ENCODE data around the gene ACOX1.
A peak's percentile ranks its signal among the peaks of the same experiment; 100 is the strongest.

ACOX1 gene

DNA sequence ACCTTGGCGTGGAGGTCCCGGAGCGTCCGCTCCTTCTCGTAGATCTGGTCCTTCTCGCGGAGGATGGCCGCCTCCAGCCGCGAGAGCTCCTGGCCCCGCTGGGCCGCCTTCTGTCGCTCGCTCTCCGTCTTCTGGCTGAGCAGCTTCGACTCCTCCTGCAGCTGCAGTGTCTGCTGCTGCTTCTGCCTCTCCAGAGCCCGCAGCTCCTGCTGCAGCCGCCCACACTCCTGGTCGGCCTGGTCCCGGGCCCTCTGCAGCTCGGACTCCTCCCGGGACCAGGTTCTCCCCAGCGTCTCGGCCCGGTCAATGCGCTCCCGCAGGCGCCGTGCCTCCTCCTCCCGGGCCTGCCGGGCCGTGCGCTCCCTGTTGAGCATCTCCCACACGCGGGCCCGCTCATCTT lies 29.2 kb upstream of the ACOX1 start:
- DNase-seq, result no peak

DNA sequence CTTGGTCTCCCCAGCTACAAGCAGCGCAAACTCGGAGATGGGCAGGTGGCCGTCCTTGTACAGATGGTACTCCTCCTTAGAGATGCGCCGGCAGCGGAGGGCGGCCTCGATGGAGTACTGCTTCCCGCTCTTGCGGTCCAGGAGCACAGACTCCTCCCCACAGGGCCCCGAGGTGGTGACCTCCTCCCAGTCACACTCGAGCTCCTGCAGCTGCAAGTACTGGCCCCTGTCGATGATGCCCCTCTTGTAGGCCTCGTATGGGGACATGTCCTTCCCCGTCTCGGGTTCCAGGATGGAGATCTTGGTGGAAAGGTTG lies 28.8 kb upstream of the ACOX1 start:
- DNase-seq, result no peak

DNA sequence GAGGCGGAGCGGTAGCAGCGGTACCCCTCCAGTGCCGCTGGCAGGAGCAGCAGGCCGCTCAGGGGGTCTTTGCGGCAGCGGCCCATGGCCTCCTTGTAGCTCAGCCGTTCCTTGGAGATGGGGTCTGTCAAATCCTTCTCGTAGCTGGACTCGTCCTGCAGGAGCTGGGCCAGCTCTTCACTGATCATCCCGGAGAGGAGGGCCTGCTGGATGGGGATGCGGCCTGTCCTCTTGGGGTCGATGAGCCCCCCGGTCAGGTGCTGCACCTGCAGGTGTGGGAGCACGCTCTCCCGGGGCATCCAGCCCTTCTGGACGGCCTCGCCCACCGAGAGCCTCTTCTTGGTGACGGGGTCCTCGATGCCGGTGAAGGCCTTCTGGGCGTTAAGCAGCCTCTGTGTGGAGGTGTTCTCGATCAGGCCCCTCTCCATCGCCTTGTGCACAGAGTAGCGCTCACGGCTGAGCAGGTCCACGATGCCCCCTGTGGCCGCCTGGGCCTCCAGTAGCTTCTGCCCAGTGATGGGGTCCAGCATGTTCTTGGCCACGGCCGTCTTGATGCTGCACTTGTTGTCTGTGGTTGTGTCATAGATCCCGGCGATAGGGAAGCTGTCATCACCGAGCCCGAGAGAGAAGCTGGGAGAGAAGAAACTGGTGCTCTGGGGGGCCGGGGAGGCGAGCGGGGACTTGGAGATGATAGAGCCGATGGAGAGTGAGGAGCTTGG lies 28.3 kb upstream of the ACOX1 start:
- DNase-seq, result no peak

DNA sequence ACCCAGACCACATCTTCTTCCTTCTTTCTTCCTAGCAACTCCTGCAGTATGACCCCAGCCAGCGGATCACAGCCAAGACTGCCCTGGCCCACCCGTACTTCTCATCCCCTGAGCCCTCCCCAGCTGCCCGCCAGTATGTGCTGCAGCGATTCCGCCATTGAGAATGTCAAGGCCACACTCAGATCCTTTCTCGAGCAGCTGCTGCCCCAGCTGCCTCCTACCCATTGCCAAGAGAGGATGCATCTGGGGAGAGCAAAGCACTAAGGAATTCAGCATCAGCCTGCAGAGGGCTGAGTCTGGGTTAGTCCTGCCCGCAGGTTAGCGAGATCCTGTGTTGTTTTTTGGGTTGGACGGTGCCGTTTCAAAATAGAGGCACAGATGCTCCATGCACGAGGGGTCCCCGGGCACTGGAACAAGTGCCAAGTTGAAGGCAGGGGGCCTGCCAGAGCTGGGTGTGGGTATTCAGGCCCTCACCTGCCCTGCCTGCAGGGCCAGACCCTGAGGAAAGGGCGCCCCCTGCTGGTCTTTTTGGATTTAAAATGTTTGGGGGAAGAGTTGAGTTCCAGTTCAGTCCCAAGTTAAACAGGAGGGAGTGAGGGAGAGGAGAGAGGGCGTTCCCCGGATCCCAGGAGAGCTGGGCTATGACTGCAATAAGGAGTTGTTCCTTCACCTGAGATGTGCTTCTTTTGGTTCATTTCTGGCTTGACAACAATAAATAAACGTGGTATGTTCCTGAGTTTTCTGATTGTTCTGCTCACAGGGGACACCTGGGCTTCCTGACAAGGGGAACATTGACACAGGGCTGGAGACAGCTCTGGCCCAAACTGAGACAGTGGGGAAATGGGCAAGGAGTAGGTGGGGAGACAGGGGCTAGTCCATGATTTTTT lies 26.5 kb upstream of the ACOX1 start:
- peak; percentile 68 for DNase-seq

DNA sequence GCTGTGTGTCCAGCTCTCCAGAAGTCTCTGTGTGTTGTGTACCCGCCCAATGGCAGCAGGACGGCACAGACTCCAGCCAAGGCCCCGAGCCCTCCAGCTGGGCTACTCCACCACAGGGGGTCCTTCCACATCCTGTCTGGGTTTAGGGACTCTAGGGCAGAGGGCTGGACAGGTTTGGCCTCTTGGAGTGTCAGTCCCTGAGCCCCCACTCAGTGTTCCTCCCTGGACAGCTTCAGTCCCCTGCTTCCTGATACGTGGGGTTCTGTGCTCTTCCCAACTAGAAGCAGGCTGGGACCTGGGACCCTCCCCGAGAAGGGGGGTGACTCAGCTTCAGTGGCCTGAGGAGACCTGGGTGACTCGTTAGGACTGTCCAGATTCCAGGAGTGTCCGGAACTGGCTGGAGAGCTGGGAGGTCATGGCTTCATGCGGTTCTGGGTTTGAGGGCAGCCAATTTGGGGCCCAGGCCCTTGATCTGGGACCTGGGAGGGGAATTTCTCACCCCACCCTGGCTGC lies 25.8 kb upstream of the ACOX1 start:
- peak; percentile 29 for DNase-seq

DNA sequence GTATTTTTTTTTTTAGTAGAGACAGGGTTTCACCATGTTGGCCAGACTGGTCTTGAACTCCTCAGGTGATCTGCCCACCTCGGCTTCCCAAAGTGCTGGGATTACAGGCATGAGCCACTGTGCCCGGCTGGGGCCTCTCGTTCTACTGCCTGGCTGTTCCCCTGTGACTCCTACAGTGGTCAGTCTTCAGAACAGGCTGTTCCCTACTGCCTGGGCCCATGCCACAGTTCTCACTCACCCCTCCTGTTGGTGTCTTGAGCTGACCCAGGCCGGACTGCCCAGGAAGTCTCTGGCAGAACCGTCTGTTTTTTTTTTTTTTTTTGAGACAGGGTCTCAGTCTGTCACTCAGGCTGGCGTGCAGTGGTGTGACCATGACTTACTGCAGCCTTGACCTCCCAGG lies 24.9 kb upstream of the ACOX1 start:
- no peak for DNase-seq

DNA sequence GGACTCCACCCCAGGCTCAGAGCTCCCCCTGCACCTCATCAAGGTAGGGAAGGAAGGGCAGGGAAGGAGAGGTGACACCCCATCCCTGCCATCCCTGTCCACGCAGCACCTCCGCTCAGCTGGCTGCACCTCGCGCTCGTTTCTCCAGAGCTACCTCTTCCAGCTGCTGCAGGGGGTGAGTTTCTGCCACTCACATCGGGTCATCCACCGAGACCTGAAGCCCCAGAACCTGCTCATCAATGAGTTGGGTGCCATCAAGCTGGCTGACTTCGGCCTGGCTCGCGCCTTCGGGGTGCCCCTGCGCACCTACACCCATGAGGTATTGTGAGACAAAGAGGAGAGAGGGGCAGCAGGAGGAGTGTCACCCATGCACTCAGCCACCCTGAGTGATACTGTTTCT lies 23.1 kb upstream of the ACOX1 start:
- no peak for DNase-seq

DNA sequence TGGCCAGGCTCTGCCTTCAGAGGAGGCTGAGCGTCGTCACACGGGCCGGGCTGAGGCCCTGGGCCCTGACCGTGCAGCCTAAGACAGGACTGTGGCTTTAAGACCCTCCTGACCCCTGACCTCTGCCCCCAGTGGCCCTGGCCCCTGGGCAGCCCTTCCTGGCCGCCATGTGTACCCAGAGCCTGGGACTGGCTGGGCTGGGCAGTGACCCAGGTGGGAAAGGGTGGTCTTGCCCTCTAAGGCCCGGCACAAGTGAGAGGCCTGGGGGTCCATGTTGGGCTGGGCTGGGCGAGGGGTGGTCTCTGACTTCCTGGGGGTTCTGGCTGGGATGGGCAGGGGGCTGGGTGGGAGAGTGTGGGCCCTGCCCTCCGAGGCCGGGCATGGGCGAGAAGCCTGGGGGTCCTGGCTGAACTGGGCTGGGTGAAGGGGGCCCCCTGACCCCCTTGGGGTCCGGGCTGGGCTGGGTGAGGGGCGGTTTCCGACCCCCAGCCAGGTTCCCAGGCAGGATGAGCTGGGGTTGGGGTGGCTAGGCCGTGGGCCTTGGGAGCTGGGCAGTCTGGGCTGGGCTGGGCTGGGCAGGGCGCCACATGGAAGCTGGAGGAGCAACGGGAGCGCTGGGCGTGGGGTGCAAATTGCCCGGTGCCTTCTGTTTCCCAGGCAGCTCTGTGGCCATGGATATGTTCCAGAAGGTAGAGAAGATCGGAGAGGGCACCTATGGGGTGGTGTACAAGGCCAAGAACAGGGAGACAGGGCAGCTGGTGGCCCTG lies 22.0 kb upstream of the ACOX1 start, which contains the start of gene CDK3:
Gene CDK3, plus strand, starts transcription at position 101 of the 767 bp plus-strand sequence. Its CDS starts 571 bp downstream, at position 672.
- DNase-seq, result no peak

DNA sequence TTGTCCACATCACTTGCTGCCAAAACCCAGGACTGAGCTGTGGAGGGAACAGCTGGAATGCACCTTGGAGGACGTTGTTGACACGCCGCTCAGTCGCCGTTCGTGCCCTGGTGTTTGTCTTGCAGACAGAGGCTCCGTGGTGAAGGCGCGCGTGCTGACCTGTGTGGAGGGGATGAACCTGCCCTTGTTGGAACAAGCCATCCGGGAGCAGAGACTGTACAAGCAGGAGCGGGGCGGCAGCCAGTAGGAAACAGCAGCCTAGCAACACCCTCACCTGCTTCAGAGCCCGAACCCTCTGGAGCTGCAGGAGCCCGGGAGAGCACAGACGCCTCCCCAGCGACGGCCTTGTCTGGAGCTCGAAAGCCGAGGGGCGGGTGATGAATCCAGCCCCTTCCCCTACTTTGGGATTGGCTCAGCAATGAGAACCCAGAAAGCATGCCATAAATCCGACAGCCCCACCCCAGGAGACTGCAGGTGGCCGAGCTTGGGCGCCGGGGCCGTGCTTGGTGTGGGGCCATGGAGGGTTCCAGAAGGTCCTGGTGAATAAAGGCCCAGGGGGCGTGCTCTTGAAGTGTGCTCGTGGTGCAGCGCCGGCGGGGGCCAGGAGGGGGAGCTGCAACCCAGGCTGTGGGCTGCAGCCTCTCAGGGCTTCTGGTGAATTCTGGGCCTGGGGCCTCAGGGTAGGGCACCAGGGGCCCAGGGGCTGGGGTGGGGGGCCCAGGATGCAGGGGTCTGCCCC lies 21.2 kb upstream of the ACOX1 start:
- no peak for DNase-seq

DNA sequence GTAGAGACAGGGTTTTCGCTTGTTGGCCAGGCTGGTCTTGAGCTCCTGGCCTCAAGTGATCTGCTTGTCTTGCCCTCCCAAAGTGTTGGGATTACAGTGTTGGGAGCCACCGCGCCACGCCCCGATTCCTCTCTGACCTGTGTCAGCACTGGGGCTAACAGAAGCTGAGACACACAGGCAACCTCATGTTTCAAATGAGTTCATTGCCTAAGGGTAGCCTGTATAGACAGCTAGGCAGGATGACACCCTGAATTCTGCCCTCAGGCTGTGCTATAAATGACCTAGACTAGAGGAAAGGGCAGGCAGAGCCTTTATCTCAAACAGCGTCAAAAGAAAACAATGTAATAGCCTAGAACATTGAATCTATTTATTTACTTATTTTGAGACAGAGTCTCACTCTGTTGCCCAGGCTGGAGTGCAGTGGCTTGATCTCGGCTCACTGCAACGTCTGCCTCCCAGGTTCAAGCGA lies 19.4 kb upstream of the ACOX1 start:
- no peak for DNase-seq

DNA sequence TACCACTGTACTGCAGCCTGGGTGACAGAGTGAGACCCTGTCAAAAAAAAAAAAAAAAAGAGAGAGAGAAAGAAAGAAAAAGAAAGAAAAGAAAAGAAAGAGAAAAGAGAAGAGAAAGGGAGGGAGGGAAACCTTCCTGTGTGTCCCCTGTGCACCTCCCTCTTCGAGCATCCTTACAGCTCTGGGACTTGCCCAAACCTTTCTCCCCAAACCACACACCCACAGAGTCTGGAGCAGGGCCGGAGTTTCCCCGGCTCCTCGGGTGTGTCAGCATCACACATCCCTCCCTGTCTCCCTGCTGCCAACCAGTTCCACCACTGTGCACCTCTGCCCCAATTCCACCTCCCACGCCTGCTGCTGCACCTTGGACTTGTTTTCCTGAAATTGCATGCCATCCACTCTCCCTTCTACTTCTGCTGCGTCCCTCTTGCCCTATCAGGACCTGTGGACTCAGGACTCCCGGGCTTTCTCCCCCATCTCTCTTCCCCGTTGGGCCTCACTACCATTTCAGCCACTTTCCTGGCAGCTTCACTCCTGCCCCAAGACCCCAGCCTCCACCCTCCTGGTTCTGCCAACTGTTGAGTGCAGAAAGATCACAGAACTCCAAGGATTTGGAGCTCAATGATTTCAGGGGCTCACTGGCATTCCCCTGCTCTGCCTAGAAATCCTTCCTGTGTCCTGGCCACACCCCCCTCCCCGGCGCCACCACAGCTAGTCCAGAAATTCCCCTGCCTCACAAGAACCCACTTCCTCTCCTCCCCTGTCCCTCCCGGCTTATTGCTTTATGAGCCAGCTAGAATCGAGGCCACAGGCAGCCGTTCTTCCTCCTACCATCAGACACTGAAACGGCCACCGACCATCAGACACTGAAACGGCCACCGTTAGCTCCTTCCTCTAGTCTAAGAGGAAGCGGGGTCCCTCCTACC lies 18.0 kb upstream of the ACOX1 start:
- DNase-seq, result peak; percentile 61

DNA sequence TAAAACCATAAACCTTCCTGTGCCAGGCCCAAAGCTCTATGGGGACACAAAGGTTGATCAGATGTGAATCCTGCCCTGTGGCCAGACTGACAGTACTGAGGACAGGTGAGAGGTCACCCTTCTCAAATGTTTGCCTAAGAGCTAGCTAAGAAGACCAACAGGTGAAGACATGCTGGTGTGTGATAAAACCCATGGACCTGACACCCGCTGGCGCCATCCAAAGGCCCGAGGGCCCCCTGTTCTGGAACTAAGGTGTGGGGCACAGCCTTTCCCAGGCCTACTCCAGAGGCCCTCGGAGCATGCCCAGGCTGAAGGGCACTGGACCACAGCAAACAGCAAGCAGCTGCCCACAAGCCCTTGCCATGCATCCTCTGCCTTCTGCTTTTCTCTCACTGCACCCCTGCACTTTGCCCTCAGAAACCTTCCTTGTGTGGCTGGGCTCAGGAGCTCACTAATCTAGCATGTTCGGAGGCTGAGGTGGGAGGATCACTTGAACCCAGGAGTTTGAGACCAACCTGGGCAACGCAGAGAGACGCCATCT lies 16.5 kb upstream of the ACOX1 start:
- no peak for DNase-seq

DNA sequence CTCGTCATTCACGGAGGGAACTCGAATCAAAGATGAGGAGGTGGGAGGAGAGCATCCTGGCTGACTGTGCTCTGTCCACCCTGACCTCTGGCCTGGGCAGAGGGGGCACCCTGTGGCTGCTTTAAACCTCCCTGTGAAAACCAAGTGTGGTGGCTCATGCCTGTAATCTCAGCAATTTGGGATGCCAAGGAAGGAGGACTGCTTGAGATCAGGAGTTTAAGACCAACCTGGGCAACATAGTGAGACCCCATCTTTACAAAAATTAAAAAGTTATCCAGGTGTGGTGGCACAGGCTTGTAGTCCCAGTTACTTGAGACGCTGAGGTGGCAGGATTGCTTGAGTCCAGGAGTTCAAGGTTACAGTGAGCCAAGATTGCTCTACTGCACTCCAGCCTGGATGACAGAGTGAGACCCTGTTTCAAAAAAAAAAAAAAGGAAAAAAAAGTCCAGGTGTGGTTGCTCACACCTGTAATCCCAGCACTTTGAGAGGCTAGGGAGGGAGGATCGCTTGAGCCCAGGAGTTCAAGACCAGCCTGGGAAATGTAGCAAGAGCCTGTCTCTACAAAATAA lies 15.9 kb upstream of the ACOX1 start:
- no peak for DNase-seq

DNA sequence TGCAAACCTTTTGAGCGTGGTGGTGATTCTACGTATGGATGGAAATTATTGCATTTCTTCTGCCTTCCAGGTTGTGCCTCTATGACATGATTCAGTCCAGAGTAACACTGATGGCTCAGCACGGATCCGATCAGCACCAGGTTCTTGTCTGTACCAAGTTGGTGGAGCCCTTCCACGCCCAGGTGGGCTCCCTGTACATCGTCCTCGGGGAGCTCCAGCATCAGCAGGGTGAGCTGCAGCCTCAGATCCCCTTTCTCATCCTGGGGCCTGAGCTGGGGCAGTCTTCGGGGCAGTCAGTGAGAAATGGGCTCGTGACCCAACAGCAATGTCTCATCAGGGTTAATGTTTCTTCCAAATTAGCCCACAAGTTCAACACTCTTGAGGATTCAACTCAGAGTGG lies 12.4 kb upstream of the ACOX1 start:
- DNase-seq, result no peak

DNA sequence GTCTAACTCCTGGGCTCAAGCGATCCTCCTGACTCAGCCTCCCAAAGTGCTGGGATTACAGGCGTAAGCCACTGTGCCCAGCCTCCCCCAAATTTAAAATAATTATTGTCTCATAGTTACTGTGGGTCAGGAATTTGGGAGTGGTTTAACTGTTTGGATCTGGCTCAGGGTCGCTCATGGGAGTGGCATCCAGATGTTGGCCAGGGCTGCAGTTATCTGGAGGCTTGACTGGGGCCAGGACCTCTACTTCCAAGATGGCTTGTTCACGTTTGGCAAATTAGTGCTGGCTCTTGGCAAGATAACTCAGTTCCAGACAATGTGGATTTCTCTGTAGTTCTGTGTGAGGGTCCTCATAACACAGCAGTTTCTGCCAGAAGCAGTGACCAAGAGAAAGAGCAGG lies 8.1 kb upstream of the ACOX1 start:
- no peak for DNase-seq

DNA sequence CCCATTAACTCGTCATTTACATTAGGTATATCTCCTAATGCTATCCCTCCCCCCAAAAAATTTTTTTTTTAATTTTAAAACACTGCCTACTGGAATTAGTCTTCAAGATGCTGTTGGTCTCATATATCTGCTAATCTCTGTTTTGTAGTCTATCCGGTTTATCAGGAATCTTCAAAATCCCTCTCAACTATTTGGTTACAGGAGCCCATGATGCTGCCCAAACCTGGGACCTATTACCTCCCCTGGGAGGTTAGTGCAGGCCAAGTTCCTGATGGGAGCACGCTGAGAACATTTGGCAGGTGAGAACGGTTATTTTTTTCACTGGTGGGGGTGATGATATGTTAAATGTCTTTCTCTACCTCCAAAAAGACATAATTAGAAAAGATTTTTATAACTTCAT lies 7.0 kb upstream of the ACOX1 start:
- DNase-seq, result no peak

DNA sequence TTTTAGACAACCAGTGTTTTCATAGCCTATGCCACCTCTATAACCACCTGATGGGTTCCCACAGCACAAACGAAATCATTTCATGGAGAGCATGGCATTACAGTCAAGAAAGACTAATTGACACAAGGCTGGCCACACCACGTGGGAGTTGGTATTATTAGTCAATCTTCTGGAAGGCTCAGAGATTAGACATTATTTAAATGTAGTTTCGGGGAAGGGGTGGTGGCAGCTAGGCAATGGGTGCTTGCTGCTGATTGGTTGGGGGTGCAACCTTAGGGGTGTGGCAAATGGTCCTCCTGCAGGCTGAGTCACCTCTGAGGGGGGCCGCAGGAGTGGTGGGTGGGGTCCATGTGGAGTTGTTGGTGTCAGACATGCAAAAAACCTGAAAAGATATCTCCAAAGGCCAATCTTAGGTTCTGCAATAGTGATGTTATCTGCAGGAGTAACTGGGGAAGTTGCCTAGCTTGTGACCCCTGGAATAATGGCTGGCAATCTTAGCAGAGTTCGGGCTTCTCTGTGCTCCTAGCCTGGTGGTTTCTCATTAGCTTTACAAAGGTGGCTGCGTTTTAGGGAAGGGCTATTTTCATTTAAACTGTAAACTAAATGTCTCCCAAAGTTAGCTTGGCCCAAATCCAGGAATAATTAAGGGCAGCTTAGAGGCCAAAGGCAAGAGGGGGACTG lies 4.7 kb upstream of the ACOX1 start:
- no peak for DNase-seq

DNA sequence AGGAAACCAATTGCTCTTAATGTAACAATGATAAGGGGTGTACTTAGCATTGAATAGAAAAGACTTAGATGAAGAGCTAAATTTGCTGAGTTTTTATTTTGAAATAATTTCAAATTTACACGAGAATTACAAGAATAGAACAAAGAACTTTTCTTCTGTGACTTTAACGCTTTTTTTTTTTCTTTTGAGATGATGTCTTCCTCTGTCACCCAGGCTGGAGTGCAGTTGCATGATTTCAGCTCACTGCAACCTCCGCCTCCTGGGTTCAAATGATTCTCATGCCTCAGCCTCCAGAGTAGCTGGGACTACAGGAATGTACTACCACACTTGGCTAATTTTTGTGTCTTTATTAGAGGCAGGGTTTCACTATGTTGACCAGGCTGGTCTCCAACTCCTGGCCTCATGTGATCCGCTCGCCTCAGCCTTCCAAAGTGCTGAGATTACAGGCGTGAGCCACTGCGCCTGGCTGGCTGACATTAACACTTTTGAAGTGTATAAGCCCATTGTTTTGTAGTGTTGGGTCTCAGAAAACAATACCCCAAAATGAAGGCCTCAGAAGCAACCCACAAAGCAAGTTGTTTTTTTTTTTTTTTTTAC lies 2.2 kb upstream of the ACOX1 start:
- DNase-seq, result no peak

DNA sequence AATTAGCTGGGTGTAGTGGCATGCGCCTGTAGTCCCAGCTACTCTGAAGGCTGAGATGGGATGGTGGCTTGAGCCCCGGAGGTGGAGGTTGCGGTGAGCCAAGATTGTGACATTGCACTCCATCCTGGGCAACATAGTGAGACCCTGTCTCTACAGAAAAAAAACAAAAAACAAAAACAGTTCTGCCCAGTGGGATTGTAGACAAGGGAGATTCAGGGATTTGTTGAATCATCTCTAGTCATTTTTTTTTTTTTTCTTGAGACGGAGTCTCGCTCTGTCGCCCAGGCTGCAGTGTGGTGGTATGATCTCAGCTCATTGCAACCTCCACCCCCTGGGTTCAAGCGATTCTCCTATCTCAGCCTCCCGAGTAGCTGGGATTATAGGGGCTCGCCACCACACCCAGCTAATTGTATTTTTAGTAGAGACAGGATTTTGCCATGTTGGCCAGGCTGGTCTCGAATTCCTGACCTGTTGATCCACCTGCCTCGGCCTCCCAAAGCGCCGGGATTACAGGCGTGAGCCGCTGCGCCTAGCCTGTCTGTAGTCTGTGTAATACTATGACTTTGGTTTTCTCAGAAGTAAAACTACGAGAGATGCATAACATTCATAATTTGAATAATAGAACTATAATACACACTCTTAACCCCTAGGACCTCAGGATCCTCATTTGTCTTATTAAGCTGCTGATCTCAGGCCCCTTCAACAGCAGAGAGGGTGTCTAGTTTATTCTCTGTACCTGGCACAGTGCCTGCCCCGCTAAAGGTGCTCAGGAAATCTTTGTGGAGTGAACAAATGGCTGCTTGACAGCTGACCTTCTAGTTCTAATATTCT lies 1.4 kb upstream of the ACOX1 start:
- DNase-seq, result no peak

Data from fibroblast of upper back skin (primary cell).